DND-41 (cell line): ENCODE measurements around the gene TFRC.
"Not testable (repeated sequence)": the region's sequence is repeated elsewhere in the genome, so short reads cannot be mapped to it uniquely, and the experiment has no call there.

Experiments used
- ATAC-seq: fragments of 200-7000 bp; cut with Tn5 transposase; 3 replicates; pipeline ENCODE4 v1.9.1; 2021; ENCODE audit warnings: low read depth; ENCODE audit not compliant: insufficient read depth
- DNase-seq: peaks from one replicate; pipeline ENCODE4 v3.0.0-alpha.2; 2020
- H2AFZ ChIP-seq: 2 replicates; pipeline ENCODE4 v1.6.0; 2012; ENCODE audit warnings: low read depth, low read length
- H3K27ac ChIP-seq: 2 replicates; pipeline ENCODE4 v1.5.1; 2012; ENCODE audit warnings: low read length, inconsistent platforms
- H3K27me3 ChIP-seq: fragments of 200-600 bp; sonication (generic); 2 replicates; pipeline ENCODE4 v1.6.0; 2012; ENCODE audit warnings: low read length, mild to moderate bottlenecking, inconsistent platforms; ENCODE audit not compliant: insufficient read depth, poor library complexity
- H3K36me3 ChIP-seq: 2 replicates; pipeline ENCODE4 v1.5.1; 2012; ENCODE audit warnings: low read length, inconsistent platforms; ENCODE audit not compliant: insufficient read depth
- H3K4me1 ChIP-seq: 2 replicates; pipeline ENCODE4 v1.5.1; 2012; ENCODE audit warnings: mild to moderate bottlenecking, low read length; ENCODE audit not compliant: insufficient read depth
- H3K4me2 ChIP-seq: 2 replicates; pipeline ENCODE4 v1.6.0; 2012; ENCODE audit warnings: mild to moderate bottlenecking, moderate library complexity, low read length, inconsistent platforms; ENCODE audit not compliant: insufficient read depth
- H3K4me3 ChIP-seq, 2 experiments: fragments of 200-600 bp in 1 of 2; shearing (Covaris generic) in 1 of 2; 2 replicates each; pipeline ENCODE4 v1.5.1; 2012 to 2016; ENCODE audit warnings: inconsistent platforms in 2 of 2, low read length in 2 of 2, mild to moderate bottlenecking in 2 of 2, low read depth in 1 of 2, moderate library complexity in 1 of 2
- H3K79me2 ChIP-seq: 2 replicates; pipeline ENCODE4 v1.6.0; 2012; ENCODE audit warnings: low read length, inconsistent platforms; ENCODE audit not compliant: insufficient read depth
- H3K9ac ChIP-seq: 2 replicates; pipeline ENCODE4 v1.6.0; 2012; ENCODE audit warnings: low read depth, mild to moderate bottlenecking, inconsistent platforms, low read length, moderate library complexity
- H3K9me3 ChIP-seq: 2 replicates; pipeline ENCODE4 v1.5.1; 2012; ENCODE audit warnings: low read length, moderate library complexity, mild to moderate bottlenecking, inconsistent platforms; ENCODE audit not compliant: insufficient read depth, severe bottlenecking
- H4K20me1 ChIP-seq: 2 replicates; pipeline ENCODE4 v1.6.0; 2012; ENCODE audit warnings: low read length; ENCODE audit not compliant: insufficient read depth
- EZH2 ChIP-seq: IDR thresholded peaks from 3 replicates; pipeline ENCODE4 v1.6.1; 2012; ENCODE audit warnings: borderline replicate concordance, low read depth, mild to moderate bottlenecking, moderate library complexity, low read length, inconsistent platforms; ENCODE audit not compliant: severe bottlenecking
- TF ChIP-seq, protein P1 (sequence below): IDR thresholded peaks from 2 replicates; pipeline ENCODE4 v1.5.1; 2012; ENCODE audit warnings: borderline replicate concordance, low read length, moderate library complexity, mild to moderate bottlenecking; ENCODE audit not compliant: poor library complexity, severe bottlenecking; ENCODE audit errors: extremely low read depth

TFRC gene

DNA sequence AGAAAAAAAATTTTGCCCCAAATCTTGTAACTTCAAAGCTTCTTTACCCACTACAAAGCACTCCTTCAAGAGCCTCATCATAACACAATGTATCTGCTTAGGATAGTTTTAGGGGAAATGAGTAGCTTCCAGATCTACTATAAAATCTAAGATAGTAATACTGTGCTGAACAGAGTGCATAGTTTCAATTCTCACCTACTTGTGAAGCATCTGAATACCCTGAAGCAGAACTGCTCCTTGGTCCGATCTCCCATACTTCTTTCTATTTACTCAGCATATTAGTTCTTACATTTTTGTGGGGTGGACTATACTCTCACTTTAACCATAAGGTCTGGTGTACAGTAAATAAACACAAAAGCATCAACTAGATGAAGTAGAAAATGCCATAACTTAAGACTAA is 9.6 kb downstream of the TFRC start:
- no peak for ATAC-seq
- Histone ChIP-seq H4K20me1 (peaks cover 60% of the 10 kb centered on the region), H3K4me3 (no peak overlapping the region), H3K79me2 (peaks cover 80% of the 10 kb centered on the region), H2AFZ (no peak overlapping the region), H3K4me2 (no peak overlapping the region), H3K27me3 (no peaks in the 10 kb centered on the region), H3K4me1 (peaks cover 8% of the 10 kb centered on the region), H3K9me3 (no peaks in the 10 kb centered on the region), H3K36me3 (peaks cover 97% of the 10 kb centered on the region), H3K9ac (no peak overlapping the region), H3K27ac (no peak overlapping the region)
- TF ChIP-seq EZH2, result no peak
- DNase-seq, result no peak

DNA sequence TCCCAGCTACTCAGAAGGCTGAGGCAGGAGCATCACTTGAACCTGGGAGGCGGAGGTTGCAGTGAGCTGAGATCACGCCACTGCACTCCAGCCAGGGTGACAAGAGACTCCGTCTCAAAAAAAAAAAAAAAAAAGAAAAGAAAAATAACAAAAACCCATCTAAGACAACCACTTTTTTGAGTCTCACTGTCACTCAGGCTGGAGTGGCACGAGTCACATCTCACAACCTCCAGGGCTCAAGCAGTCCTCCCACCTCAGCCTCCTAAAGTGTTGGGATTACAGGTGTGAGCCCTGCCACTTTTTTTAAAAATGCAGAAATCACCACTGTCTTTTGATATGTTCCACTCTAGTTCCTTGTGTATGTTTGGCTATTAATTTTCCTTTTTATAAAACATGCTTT is 13.1 kb downstream of the TFRC start:
- H3K27ac ChIP-seq, H3K9me3 ChIP-seq, H3K4me3 ChIP-seq, DNase-seq, H3K4me1 ChIP-seq, ATAC-seq, H3K4me2 ChIP-seq, H3K9ac ChIP-seq, H3K27me3 ChIP-seq, H2AFZ ChIP-seq: not testable (repeated sequence)
- peaks cover 44% of the 10 kb centered on the region; the same call in 1 of the 2 replicates for H4K20me1 ChIP-seq
- peaks cover 61% of the 10 kb centered on the region for H3K79me2 ChIP-seq
- peaks cover 98% of the 10 kb centered on the region for H3K36me3 ChIP-seq

DNA sequence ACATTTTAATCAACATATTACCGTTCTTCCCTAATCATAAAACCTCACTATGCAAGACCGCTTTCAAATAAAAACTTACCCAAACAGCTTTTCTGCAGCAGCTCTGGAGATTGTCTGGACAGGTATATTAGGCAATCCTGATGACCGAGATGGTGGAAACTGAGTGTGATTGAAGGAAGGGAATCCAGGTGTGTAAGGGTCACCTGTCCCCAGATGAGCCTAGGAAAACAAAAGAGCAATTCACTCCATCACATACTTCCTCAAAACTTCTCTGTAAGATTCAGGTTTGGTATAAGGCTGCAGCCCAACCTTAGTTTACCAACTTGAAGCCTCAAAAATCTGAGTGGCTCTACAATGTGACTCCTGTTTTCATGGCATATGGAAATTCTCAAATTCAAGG is 14.5 kb downstream of the TFRC start:
- H4K20me1 ChIP-seq, result peaks cover 33% of the 10 kb centered on the region; the same call in 1 of the 2 replicates
- H3K4me3 ChIP-seq, result no peak overlapping the region
- TF ChIP-seq, protein P1, sequence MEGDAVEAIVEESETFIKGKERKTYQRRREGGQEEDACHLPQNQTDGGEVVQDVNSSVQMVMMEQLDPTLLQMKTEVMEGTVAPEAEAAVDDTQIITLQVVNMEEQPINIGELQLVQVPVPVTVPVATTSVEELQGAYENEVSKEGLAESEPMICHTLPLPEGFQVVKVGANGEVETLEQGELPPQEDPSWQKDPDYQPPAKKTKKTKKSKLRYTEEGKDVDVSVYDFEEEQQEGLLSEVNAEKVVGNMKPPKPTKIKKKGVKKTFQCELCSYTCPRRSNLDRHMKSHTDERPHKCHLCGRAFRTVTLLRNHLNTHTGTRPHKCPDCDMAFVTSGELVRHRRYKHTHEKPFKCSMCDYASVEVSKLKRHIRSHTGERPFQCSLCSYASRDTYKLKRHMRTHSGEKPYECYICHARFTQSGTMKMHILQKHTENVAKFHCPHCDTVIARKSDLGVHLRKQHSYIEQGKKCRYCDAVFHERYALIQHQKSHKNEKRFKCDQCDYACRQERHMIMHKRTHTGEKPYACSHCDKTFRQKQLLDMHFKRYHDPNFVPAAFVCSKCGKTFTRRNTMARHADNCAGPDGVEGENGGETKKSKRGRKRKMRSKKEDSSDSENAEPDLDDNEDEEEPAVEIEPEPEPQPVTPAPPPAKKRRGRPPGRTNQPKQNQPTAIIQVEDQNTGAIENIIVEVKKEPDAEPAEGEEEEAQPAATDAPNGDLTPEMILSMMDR, result no peak
- no peak for TF ChIP-seq EZH2
- DNase-seq (no peak), ATAC-seq (no peak)
- H3K27me3 ChIP-seq, result no peaks in the 10 kb centered on the region
- H3K79me2 ChIP-seq, result peaks cover 56% of the 10 kb centered on the region
- no peak overlapping the region for H2AFZ ChIP-seq
- H3K4me2 ChIP-seq, result no peak overlapping the region
- 0 out of 2 replicates have a peak, but pooled peaks cover 3% of the 10 kb centered on the region for H3K4me1 ChIP-seq
- H3K9ac ChIP-seq, result no peak overlapping the region
- H3K27ac ChIP-seq, result no peak overlapping the region
- peaks cover 98% of the 10 kb centered on the region for H3K36me3 ChIP-seq
- H3K9me3 ChIP-seq, result no peaks in the 10 kb centered on the region

DNA sequence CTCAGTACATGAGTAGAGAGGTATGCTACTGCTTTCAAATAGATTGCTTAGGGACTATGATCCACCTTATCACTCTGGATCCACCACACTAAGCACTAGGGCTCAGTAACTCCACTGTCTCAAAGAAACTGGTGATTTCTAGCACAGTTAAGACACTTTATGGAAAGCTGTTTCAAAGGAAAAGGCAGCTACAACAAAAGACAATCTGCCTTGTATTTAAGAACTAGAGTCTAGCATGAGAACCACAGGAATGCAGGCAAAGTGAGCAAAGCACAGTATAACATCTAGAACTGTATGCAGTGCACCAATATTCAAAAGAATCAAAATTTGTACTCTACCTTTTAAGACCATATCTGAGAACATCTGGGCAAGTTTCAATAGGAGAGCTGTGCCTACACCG is 17.9 kb downstream of the TFRC start:
- no peak overlapping the region for H3K4me3 ChIP-seq
- ATAC-seq (no peak), DNase-seq (no peak)
- peaks cover 28% of the 10 kb centered on the region for H3K79me2 ChIP-seq
- peaks cover 20% of the 10 kb centered on the region; the same call in 1 of the 2 replicates for H4K20me1 ChIP-seq
- no peak overlapping the region for H3K9ac ChIP-seq
- no peaks in the 10 kb centered on the region for H3K27me3 ChIP-seq
- peaks cover 97% of the 10 kb centered on the region for H3K36me3 ChIP-seq
- H3K9me3 ChIP-seq, result no peaks in the 10 kb centered on the region
- H3K4me2 ChIP-seq, result no peak overlapping the region
- no peaks in the 10 kb centered on the region for H3K4me1 ChIP-seq
- no peak for TF ChIP-seq EZH2
- TF ChIP-seq, protein P1, result no peak
- H2AFZ ChIP-seq, result no peak overlapping the region
- H3K27ac ChIP-seq, result no peak overlapping the region
